Brain pericyte (primary cell): ENCODE results near the gene FOSB.

Source experiments
- DNase-seq: peaks from one replicate; pipeline ENCODE4 v3.0.0-alpha.2; 2012; ENCODE audit warnings: low read depth, low spot score

The FOSB gene

DNA sequence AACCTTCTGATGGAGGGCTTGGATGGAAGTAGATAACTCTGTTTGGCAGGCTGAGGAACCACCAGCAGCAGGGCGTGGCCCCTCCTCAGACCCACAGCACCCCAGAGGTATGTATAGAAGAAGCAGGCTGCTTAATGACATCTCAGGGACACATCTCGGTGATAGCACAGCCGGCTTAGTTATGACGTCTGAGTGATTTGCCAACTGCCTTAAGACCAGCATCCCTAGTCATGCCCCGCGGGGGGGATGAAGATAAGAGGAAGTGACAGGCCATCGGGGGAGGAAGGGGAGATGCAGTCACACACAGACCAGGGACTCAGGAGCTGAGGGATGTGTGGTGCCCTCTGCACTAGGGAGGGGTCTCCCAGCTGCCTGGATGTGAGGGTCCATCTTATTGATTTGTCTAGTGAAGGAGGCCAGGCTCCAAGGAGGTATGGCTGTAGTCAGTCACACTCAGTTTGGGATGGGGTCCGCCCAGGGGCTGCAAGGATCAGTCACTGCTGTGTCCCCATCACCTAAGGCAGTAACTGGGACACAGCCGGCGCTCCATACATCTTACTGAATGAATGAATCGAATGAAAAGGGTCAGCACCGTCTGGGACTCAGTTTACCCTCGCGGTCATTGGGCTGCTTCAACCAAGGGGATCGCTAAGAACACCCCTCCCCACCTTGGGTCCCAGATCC, 24.9 kb upstream of the FOSB start:
- DNase-seq = no peak

DNA sequence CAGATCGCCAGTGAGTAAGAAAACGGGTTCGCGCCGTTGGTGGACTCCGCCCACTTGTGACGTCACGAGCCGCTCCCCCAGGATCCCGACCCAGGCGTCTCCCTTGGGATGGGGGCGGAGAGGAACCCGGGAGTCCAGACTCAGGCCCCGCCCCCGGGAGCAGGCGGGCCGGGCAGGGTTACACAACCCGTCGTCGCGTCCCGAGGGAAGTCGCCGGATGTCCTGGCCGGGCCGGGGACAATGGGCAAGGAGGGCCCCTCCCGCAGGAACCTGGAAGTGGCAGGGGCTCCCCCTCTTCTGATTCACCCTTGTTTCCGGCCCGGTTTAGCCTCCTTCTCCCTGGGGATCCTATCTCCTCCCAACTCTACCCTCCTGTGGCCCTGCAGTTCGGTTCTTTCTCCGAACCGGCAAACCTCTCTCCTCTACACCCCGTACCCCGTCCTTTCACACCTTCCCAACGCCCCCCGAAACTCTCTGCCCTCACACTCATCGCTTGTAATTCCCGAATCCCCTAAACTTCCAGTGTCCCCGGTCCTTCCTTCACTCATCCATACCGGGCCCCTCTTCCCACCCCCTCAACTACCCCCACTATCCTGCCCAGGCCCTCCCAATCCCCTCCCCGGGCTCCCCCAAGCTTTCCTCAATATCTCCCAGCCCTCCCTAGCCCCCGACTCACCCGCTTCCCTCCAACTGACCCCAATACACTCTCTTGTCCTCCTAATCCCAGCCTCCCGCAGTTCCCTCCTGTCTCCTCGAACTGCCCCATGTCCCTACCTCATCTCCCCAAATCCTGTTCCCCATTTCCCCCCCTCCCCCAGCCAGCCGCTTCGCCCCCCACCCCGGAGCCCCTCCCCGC, 24.1 kb upstream of the FOSB start:
- DNase-seq = no peak

GRCh38 chr19:45444318-45445041, 23.3 kb upstream of the FOSB start:
- no peak for DNase-seq

GRCh38 chr19:45445139-45445538, 22.7 kb upstream of the FOSB start:
- no peak for DNase-seq

- no peak for DNase-seq
These were observed 21.5 kb upstream of the FOSB start for GRCh38 chr19:45446295-45446694.

DNA sequence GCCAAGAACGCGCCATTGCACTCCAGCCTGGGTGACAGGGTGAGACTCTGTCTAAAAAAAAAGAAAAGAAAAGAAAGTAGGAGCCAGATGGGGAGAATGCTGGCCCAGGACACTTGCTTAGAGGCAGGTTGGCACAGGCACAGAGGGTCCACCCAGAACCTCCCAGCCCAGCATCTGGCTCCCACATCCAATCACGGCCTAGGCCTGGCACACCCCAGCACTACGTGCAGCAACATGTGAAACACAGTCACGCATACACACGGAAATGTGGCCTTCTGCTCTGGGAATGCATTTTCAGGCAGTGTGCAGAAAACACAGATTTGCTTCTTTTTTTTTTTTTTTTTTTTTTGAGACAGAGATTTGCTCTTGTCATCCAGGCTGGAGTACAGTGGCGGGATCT, 20.9 kb upstream of the FOSB start:
- DNase-seq = no peak

DNA sequence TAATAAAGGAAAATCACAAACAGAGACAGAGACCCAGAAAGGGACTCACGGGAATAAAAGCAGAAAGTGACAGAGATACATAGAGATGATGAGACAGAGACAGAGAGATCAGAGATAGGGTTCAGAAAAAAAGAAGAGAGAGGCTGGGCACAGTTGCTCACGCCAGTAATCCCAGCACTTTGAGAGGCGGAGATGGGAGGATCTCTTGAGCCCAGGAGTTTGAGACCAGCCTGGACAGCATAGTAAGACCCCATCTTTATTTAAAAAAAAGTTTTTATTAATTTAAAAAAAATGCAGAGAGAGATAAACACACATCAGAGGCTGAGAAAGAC, 19.4 kb upstream of the FOSB start:
- no peak for DNase-seq

GRCh38 chr19:45448887-45449299, 18.9 kb upstream of the FOSB start:
- no peak for DNase-seq

DNA sequence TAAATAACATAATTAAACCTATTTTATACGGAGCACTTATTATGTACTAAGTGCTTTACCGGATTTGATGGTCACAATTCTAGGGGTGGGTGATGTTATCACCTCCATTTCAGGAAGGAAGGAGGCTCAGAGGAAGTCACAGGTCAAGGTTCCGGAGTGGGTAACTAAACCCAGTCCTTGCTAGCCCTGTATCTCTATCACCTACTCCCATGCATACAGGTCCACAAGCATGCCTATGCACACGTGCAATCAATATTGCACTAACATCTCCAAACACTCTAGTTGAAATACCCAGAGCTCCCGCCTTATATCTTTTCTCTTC, 17.8 kb upstream of the FOSB start:
- DNase-seq = no peak

DNA sequence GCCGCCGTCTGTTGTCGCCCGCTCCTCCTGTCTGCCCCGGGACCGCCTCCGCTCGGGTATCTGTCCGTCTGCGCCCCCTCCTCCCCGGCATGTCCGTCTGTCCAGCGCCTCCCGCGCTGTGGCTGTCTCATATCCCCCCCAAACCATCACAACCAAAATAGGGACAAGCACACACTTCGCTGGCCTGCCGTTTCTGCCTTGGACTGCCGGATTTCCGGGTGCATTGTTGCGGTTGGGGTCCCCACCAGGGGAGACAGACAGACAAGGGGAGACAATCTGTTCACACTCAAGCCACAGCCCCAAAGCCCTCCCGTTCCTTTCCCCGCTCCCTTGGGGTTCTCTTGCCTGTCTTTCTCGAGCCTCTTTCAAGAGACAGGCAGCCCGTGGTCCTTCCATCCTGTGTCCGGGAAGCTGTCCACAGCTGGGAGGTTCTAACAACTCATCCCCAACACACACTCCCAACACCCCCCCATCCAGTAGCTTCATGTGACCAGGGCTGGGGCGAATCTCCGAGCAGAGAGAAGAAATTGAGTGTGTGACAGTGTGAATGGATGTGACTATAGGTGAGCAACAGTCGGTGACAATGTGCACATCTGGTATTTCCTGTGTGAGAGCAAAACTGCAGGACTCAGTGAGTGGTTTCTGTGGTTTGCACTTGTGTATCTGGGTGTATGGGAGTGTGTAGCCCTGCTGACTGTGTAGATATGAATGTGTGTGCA, 16.5 kb upstream of the FOSB start:
- DNase-seq = no peak

DNA sequence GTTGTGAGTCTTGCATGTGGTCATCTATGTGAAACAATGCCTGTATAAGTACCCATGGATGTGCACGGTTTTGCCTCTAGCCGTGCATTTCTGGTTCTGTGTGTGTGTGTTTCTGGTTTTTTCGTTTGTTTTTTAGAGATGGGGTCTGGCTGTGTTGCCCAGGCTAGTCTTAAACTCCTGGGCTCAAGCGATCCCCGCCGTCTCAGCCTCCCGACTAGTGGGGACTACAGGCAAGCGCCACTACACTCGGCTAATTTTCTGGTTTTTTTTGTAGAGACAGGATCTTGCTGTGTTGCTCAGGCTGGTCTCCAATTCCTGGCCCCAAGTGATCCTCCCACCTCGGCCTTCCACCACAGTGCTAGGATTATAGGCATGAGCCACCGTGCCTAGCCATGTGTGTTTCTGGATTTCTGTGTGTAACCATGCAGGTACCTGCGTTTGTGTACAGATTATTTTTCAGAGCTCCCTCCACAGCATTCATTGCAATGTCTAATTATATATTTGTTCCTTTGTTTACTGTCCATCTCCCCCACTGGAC, 15.9 kb upstream of the FOSB start:
- DNase-seq = no peak

- peak; percentile 91 for DNase-seq
These were observed 11.9 kb upstream of the FOSB start for GRCh38 chr19:45455707-45456499.

- no peak for DNase-seq
These were observed 11.3 kb upstream of the FOSB start for GRCh38 chr19:45456500-45456815.

GRCh38 chr19:45457776-45458175, 10.0 kb upstream of the FOSB start:
- DNase-seq = no peak

GRCh38 chr19:45460807-45461347, 6.9 kb upstream of the FOSB start:
- no peak for DNase-seq

- DNase-seq = no peak
These were observed 5.6 kb upstream of the FOSB start for GRCh38 chr19:45462174-45462573.

GRCh38 chr19:45463241-45463640, 4.6 kb upstream of the FOSB start:
- no peak for DNase-seq

GRCh38 chr19:45464274-45464673, 3.5 kb upstream of the FOSB start:
- no peak for DNase-seq

GRCh38 chr19:45464852-45465441, 2.8 kb upstream of the FOSB start:
- DNase-seq = no peak

DNA sequence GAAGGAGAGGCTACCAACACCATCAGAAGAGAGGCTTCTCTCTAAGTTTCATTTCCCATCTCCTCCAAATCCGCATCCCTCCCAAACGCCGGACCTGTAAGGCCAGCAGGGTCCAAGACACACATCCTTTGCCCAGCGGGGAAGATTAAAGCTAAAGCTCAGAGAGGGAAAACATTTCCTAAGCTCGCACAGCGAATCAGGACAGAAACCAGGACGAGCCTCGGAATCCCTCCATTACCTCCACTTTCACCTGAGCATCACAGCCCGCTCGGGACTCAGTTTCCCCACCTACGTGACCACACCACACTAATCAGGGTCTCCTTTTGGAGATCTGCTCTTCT, 711 bp upstream of the FOSB start:
- DNase-seq = no peak

GRCh38 chr19:45468159-45468651, 409 bp downstream of the FOSB start:
- DNase-seq = no peak
